Islet of Langerhans (tissue), 1 donor: ENCODE data around the gene PLXNB1.
"Not testable (repeated sequence)": the region's sequence is repeated elsewhere in the genome, so short reads cannot be mapped to it uniquely, and the experiment has no call there.

Source experiments
- FAIRE-seq: peaks from one replicate; lab custom pipeline; 2011; peaks lifted over from hg19 to GRCh38; lab: Jason Lieb, UNC

The PLXNB1 gene

GRCh38 chr3:48405971-48406370 lies 23.9 kb downstream of the PLXNB1 start:
- no peak for FAIRE-seq

DNA sequence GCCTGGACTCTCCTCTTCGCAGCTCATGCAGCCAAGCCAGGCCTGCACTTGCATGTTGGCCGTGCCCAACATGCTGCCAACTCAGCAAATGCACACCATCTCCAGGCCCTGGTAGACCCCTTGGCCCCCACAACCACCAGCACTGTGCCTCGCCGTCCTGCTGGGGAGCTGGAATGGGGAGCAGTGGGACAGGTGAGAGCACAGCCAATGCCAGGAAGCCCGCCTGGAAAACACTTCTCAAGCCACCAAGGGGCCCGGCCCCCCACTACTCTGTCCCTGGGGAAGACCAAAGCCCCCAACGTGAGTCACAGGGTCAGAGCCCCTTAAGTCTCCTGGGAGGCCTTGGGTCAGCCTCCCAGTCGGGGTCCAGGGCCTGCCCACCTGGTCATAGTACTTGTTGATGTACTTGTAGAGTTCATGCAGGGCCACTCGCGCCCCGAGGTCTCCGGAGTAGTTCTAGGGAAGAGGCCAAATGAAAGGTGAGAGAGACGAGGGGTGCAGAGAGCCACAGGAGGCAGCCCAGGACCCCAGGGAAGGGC lies 24.5 kb downstream of the PLXNB1 start:
- FAIRE-seq, result no peak

DNA sequence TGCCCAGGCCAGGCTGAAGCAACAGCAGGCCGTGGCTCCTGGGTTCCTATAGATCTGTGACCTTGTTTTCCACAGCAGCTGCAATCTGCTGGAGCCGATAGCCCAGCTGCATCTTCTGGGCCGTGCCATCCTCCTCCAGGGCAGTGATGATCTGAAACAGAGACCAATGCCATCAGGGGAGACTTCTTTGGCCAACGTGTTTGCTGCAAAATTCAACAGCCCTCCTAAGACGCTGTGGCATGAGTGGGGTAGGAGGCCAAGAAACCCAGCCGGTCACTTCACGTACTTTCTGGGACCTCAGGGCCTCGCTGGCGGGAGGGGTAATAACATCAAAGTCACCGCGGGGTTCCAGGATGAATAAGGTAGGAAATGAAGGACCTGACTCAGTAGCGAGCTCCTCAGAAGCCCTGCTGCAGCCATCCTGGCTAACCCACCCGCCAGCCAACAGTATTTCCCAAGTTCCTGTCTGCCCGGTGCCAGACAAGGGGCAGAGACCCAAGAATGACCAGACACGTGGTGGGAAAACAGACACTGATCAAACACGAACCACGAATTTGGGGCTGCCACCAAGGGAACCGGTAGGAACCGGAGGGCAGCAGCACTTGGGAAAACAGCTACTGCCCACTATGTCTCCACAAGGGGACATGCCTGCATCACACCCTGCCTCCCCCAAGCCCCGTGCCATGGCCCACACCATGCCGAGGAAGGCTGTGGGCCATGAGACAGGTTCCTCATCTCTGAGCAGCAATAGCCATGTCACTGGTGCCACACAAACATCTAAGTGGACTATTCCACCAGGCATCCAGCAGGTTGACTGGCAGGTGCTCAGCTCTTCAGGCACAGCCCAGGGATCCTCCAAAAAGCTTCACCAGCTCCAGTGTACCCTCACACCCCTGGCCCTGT lies 25.2 kb downstream of the PLXNB1 start:
- FAIRE-seq, result no peak

DNA sequence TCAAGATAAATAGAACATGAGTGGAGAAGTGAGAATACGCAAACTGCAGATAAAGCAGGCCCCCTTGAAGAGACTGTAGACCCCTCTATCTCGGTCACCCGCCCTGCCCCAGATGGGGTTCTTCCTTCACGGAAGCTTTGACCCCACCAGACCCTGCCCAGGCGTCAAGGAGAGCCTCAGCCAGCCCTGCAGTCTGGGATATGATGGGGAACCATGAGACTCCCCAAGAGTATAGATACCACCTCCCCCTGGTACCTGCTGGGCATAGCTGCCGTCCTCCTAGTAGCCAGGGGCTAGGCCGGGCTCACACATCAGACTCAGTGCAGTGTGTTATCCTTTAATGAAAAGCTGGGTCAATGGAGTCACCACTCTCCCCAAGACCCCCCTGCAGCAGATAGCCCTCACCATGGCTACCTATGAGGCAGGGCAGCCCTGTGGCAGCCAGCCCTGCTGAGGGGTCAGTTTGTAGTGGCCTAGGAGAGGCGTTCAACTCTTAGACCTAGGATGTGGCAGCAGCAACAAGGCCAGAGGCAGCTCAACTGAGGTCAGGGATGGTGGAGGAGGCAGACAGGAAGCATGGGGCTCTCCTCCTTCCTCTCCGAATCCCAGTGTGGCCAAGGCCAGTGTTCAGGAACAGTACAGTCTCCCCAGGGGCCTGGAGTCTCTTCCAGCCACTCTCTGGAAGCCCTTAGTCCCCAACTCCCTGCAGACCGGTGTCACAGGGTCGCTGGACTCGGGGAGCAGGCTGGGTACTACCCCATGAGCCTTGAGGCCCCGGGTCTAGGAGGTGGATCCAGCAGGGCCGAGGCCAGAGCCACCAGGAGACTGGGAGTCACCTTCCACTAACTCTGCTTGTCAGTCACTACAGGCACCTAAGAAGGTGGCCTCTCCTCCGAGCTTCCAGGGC lies 26.1 kb downstream of the PLXNB1 start:
- no peak for FAIRE-seq

GRCh38 chr3:48402907-48403306 lies 27.0 kb downstream of the PLXNB1 start:
- FAIRE-seq, result no peak

- FAIRE-seq, result no peak
These were observed 27.6 kb downstream of the PLXNB1 start for GRCh38 chr3:48402281-48402732.

GRCh38 chr3:48401434-48401901 lies 28.4 kb downstream of the PLXNB1 start:
- not testable (repeated sequence) for FAIRE-seq

GRCh38 chr3:48400824-48401433 lies 29.0 kb downstream of the PLXNB1 start:
- peak; percentile 93 for FAIRE-seq

DNA sequence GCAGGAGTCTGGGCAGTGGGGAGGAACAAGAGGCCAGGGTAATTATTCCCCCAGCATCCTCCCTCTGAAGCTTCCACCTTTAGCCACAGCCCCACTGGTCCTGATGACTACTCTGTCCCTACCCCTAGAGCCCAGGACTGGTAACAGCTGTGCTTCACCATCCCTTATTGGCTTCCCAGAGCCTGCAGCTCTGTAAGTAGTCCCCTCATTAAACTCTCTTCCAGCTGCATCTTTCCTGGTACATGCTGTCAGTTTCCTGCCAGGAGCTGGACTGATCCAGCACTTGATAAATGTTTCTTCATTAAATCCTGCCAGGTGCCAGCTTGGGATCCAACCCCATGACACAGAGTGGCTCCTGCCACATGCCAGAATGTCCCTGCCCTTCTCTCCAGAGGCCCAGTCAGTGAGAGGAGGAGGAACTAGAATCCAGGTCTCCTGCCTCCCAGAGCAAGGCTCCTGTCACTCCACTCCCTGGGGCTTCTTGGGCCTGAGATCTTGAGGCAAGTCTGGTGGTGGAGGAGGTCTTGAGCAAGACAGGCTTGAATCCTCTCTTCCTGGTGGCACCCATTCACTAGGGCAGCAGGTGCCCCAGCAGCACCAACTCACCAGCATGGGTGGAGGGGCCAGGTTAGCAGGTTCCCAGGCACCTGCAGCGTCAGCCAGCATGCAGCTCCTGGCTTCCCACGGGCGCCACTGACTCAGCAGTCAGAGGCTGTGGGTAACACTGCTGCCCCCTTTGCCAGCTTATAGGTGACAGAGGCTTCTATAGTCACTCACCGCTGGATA lies 30.3 kb downstream of the PLXNB1 start:
- FAIRE-seq, result no peak

DNA sequence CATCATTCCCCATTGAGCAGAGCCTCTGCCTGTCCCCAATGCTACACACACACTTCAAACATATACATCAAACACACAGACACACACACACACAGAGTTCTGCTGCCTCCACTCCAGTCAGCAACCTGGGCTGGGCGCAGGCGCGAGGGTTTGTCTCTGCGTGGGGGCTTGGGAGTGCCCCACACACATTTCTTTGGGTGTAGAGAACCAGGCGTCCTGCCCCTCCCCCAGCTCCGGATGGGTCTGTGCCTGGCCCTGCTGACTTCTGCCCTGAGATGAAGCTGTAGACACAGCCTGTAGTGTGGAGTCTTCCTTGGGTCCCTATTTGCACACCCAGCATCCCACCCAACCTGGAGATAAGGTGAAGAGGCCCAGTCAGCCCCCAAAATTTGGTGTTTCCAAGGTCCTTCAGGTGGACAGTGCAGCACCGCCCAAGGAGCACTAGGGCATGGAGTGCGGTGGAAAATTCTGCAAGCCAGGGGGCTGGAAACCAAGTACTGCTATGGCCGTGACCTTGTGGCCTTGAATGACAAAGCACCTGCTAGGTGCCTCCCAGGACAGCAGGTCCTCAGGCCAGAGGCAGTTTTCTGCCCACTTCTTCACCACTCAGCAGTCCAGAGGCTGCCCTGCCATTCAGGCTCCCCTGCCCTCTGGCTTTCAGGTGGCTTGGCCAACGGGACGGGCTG lies 31.0 kb downstream of the PLXNB1 start:
- no peak for FAIRE-seq

DNA sequence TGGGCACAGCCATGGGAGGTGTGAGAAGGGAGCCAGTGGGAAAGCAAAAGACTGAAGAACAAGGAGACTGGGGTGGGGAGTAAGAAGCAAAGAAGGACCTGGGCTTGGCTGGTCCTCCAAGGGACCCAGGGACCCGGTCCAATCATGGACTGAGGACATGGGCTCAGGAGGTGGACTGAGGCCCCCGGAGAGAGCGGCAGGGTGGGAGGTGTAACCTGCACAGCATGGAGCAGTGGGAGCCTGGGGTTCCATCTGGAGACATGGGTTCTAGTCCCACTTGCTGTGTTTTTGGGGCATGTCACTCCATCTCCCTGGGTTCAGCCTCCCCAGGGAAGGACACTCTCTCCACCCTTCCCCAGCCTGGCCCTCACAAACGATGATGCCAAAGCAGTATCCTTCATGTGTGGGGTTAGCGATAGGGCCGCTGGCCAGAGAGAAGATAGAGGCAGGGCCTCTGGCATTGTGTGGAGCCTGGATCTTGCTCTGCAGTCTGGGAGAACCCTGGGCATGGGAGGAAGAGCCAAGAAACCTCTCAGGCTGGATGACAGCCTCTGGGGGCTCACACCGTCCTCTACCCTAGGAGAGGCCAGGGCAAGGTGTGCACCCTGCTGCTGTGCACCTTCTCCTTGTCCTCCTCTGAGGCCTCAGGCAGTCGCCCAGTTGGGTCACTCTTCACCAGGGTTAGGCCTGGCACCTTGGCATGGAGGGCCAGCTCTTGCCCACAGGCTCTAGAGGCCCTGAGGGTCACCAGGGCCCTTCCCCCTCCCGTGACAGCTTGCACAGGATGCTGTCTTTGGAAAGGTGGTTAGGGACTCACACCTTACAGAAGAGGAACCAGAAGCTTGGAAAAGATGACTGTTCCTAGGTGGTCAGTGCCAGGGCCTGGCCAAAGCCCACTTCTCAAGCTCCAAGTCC lies 31.9 kb downstream of the PLXNB1 start:
- no peak for FAIRE-seq

DNA sequence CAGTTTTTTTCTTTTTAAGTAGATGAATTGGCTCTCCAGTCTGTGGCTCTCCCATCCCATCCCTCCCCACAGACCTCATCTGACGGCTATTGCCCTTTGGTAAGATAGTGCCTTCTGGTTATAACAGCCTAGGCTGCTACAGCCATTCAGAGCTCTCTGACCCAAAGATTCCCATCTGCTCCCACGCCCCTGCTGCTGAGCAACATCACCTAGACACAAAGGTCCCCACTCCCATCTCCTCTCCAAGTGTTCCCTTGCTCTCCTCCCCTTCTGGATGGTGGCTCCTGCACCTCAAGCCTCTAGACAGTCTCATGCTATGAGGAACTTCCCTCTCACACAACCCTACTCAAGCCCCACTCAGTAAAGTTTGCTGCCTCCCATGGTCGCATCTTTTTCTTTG lies 34.2 kb downstream of the PLXNB1 start:
- FAIRE-seq, result no peak

GRCh38 chr3:48394391-48394790 lies 35.5 kb downstream of the PLXNB1 start:
- FAIRE-seq, result no peak

- no peak for FAIRE-seq
These were observed 40.9 kb downstream of the PLXNB1 start for GRCh38 chr3:48388966-48389365.

GRCh38 chr3:48387634-48388033 lies 42.3 kb downstream of the PLXNB1 start:
- FAIRE-seq, result no peak

- FAIRE-seq, result no peak
These were observed 56.9 kb downstream of the PLXNB1 start for GRCh38 chr3:48372862-48373435.

GRCh38 chr3:48372377-48372770 lies 57.5 kb downstream of the PLXNB1 start:
- no peak for FAIRE-seq

GRCh38 chr3:48371651-48372376 lies 58.1 kb downstream of the PLXNB1 start, which contains the start of gene FBXW12:
Gene FBXW12 (plus strand): TSS chr3:48372219. CDS start chr3:48372768, 549 bp downstream.
- FAIRE-seq, result no peak

DNA sequence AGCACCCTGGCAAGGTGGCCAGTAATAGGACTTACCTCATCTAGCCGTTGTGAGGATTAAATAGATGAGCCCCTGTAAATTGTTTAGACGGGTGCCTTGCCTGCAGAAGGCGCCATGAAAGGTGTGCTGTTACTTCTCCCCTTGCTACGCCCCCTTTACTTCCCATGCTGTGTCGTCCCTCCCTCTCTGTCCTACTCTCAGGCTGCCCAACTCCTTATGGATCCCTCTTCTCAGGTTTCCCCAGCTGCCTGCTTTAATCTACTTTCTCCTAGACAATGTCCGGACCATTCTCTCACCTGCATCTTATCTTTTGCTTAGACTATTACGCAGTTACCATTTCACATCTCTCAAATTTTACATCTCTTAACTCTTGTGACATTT lies 59.6 kb downstream of the PLXNB1 start:
- no peak for FAIRE-seq
